ENCODE measurements around the gene MFAP4.

The MFAP4 gene

DNA sequence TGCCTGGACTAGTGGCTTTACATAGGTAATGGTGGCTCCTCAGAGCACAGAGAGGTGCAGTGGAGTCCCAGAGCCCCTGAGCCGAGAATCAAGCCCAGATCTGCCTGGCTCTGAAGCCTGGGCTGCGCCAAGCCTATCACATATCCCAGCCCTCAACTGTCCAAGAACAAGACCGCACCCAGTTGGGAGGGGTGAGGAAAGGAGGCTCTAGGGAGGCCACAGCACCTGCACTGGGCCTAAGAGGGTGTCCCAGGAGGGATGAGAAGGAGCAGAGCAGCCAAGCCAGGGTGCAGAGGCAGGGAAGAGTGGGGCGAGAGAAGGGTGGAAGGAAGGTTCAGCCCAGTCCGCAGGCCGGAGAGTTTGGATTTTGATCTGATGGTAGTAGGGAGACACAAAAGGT lies 23.1 kb upstream of the MFAP4 start:
- DNase-seq (ENCODE audit: low read depth), result no peak

DNA sequence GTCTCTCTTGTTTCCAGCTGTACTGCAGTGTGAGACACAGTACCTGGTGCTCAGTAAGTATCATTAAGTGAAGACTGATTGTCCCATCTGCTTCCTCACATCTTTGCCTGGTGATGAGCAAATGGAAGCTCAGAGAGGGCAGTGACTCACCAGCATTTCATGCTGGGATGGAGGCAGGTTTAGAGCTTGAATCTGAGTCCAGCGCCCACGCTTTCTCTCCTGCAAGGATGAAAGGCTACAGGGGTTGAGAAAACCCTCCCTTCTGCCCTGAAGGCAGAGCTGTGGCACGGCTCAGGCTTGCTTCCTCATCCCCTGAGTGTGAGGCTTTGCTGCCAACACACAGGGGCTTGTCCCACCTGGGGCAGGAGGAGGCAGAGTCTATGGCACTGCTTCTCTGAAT lies 22.5 kb upstream of the MFAP4 start:
- peak; percentile 33 for DNase-seq (ENCODE audit: low read depth)

DNA sequence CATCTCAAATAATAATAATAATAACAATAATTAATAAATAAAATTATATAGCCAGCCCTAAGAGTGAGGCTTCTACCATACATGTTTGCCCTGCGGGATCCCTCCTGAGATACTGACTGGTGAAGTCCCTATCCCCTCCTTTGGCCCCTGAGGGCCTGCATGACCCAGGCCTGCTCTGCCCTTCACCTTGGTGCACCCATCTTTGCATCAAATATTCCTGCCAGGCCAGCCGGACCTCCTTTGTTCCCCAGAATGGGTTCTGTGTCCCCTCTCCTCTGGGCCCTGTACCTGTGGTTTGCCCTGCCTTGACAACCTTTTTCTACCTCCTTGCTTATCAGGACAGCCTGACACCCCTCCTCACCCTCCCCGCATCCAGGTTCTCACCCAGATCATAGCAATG lies 22.1 kb upstream of the MFAP4 start:
- DNase-seq (ENCODE audit: low read depth), result no peak

DNA sequence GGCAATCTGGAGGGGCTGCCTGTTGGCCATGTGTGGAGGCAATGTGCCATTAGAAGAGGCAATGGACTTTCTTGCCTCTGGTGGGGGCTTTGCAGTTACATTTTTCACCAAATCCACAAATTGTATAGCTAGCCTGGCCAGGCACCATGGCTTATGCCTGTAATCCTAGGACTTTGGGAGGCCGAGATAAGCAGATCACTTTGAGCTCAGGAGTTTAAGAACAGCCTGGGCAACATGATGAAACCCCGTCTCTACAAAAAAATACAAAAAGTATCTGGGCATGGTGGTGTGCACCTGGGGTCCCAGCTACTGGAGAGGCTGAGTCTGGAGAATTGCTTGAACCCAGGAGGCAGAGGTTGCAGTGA lies 21.3 kb upstream of the MFAP4 start:
- DNase-seq (ENCODE audit: low read depth), result no peak

DNA sequence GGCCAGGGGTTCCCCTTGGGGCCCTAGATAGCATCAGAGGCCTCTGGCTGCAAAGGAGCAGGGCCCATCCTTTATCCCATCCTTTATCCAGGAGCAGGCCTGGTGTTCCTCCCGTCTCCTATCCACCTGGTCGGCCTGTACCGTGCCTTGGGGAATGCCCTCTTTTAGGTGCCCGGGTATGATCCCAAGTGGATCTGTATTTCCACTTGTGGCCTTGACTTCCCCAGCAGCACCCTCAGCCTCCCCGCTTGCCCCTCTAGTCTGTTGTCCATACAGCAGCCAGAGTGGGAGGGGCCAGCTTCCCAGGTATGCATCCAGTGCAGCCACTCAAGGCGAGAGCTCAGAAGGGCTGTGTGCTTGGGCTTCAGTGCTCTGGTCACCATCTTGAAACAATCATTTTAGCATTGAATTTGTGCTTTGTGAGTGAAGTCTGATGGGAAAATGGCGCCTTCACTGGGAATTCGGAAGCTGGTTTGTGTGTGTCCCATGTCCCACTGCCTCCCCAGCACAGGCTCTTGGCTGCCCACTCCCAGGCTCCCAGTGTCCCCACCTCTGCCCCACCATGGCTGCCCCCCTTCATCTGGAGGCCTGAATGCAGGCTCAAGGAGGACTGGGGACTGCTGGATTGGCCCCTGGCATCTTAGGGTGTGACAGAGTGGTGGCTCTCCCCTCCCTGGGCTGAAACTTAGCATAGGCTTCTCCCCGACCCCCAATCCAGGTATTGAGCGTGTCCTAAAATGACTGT lies 20.8 kb upstream of the MFAP4 start:
- DNase-seq (ENCODE audit: low read depth), result no peak

DNA sequence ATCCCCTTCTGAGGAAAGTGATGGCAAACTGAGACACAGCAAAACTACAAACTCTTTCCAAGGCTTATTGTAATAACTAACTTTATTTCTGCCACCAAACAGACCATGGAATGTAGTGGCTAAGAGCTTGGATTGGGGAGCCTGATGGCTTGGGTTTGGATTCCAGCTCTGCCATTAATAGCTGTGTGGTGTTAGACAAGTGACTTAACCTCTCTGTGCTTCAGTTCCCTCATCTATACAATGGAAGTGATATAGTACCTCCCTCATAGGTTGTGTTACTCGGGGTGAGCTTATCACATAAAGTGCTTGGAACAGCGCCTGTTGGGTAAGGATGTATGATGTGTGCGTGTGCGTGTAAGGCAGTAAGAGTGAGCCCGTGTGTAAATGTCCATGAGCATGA lies 18.1 kb upstream of the MFAP4 start:
- DNase-seq (ENCODE audit: low read depth), result no peak

DNA sequence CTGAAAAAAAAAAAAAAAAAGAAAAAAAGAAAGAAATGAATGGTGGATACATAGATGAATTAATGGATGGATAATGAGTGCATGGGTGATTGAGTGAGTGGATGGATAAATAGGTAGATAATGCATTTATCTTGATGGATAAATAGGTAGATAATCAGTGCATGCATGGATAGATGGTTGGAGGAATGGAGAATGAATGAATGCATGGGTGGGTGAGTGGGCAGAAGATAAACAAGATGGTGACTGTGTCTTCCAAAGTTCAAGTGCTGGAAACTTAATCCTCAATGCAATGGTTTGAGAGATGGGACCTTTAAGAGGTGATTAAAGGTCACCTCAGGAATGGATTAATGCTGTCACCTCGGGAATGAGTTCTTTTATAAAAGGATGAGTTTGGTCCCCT lies 17.3 kb upstream of the MFAP4 start:
- DNase-seq (ENCODE audit: low read depth), result no peak

DNA sequence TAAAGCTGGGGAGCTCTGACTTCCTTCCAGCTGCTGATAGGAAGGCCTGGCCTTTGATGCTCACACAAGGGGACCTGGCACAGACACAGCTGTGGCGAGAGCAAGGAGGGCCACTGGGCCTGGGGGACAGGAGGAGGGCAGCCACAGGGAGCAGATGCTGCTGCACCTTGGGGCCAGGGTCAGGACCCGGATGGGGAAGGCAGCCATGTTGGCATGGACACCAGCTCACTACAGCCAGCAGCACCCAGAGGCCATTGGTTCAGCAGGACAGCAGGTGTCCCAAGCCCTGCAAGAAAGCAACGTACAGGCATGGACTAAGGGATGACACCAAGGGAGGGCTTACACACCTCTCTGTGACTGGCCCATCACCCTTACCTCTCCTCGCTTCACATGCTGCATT lies 16.0 kb upstream of the MFAP4 start:
- DNase-seq (ENCODE audit: low read depth), result no peak

DNA sequence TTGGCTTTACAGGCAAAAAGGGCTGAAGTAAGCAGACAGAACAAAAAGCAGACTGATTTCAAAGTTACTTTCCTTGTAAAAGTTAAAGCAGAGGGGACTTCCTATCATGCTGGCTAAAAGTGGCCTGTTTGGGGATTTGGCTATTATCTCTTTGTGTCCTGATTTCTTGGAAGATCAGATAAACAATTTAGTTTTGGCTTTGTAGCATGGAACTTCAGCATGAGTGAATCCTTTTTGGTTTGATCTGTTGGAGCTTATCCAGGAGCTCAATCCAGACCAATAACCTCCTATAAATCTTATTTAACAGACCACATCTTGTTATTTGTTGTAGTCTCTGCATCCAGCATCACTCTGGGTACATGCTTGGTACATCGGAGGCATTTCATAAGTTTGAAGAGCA lies 15.2 kb upstream of the MFAP4 start:
- no peak for DNase-seq (ENCODE audit: low read depth)

DNA sequence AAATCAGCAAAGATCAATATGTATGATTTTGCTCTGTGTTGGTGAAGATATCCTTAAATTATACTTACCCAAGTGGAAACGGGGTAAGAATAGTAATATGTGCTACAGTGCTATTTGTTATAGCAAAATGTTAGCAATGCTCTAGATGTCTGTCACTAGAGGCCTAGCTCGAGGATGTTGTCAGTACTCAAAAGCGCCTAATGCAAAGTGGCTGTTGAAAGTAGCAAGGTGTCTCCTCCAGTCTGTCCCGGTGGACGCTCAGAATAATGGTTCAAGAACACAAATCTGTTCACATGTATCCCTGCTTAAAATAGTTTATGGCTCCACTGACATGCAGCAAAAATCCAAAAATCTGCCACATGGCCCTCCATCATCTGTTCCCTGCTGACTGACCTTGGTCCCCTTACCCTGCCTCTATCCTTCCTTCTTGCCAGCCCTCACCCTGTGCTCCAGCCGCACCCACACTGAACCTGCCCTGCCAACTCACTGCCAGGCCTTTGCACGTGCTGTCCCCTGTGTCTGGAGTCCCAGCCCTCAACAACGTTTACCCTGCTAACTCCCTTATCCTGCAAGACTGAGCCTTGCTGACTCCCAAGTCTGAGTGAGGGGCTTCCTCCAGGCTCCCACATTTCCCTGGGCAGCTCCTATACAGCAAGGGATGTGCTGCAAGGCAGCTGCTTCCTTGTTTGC lies 14.5 kb upstream of the MFAP4 start:
- DNase-seq (ENCODE audit: low read depth), result no peak

DNA sequence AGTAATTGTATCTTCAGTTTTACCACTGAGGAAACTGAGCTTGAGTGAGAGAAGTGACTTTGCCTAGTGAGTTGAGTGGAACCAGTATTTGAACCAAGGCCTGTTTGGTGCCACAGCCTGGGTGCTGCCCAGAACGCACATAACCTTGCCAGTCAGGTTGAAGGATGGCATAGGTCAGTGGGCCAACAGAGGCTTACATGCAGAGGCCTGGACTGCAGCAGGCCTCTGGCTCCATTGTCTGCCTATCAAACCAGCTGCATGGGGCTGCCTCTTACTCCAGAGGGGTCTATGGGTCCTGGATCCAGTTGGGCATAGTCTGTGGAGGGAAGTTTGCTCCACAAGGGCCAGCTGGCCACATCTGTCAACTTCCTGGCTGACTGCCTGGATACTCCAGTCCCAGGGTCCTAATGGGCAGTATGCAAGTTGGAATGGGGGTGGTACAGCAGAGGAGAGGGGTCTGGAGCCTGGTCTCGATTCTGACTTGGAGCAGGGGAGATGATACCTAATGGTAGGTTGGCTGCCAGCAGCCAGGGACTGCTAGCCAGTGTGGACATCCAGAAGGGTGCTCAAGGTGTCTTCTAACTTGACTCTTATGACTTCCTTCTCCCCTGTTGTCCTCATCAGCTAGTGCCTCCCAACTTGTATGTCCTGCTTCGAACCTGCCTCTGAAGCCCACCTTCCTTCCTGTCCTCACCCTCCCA lies 12.9 kb upstream of the MFAP4 start:
- no peak for DNase-seq (ENCODE audit: low read depth)

DNA sequence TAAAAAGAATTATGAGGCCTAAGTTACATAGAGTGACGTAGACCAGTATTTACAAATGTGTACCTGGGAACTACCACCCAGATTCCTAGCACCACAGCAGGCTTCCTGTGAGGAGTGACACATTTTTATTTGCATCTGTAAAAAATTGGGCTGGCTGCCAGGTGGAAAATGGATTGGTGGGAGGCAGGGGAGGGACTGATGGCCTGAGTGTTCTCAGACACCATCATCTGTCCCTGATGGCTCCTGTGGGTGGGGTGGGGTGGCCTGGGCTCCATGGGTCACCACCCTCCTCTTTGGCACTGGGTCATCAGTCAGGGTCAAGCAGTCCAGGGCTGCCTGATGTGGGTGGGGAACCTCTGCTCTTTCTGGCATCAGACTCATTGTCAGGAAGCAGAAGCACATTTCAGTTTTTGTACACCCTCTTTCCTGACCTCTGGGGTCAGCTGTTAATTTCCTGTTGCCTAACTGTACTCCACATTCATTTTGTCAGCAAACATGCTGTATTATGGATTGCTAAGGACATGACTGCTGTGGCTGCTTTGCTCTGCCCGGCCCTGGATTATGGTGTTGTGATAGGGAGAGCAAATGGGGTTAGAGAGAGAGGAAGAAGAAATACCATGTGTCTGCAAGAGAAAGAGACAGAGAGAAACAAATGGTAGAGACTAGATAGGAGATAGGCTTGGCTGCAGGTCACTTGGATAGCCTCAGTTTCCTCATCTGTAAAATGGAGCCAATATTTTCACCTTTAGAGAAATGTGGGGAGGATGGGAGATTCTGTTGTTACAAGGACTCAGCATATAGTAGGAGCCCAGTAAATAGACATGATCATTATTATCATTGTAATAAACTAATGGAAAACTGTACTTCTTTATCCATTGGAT lies 11.6 kb upstream of the MFAP4 start:
- DNase-seq (ENCODE audit: low read depth), result no peak

DNA sequence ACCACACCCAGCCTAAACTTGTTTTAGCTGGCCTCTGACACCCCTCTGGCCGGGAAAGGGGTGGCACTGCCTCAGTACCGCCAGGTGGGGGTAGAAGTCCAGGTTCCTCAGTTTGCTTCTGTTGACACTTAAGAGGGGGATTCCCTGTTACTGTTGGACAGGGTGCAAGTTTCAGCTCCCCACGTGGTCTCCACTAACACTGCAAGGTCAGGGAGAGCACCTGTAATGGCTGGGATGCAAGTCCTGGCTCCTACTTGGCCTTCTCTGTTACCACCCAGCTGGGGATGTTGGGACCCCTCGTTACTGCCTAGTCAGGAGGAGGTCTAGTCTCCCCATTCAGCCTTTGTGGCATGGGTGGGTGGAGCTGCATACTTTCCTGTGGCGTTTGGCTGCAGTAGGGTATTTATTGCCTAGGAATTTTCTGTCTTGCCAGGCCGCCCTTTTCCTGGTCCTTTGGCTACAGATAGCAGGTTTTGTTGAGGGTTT lies 10.6 kb upstream of the MFAP4 start:
- no peak for DNase-seq (ENCODE audit: low read depth)

DNA sequence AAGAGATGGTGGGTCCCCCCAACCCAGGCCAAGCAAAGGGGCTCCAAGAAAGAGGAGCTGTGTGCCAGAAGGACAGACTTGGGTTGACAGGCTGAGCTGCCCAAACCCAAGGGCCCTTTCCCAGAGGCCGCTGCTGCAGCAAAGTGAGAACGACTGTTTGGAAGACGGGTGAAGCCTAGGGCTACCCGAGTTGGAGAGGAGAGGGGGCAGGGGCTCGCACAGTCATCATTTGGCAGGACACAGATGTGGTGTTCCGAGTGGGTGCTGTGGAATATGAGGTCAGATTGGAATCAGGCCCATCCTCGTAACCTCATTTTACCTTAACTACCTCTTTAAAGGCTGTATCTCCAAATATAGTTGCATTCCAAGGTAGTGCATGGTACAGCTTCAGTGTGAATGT lies 5.3 kb upstream of the MFAP4 start:
- no peak for DNase-seq (ENCODE audit: low read depth)

DNA sequence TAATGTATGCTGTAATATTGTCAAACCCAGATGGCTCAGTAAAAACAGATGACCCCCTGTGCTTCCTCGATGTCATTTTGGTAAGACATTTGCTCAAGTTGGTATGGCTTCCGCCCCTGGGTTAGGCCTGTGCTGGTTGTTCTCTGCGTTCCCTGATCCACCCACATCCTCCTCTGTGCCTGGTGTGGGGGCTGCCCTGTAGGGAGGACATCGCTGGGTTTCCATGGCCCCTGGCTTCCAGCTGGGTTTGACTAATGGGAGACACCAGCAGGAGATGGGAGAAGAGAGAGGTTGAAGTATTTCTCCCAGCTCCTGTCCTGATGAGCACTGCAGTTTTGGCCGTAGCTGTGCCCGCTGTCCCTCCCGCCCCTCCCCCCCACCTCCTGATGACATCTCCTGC lies 4.4 kb upstream of the MFAP4 start:
- no peak for DNase-seq (ENCODE audit: low read depth)

DNA sequence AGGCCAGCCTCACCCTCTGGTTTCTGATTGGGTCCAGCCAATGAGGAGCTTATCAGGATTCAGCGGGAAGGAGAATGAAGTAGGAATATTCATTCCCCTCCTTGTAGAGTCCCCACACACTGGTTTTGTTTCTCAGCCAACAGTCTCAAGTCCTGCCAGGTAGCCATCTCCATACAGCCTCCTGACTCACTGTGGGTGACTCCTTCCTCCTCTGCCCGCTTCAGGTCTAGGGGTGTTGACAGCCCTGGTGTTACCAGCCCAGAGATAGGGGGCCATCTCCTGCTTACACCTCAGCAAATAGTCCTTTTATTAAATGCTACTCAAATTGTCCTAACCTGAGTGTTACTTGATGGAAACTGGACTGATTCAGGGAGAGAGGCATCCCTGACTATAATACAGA lies 4.0 kb upstream of the MFAP4 start:
- DNase-seq (ENCODE audit: low read depth), result no peak

DNA sequence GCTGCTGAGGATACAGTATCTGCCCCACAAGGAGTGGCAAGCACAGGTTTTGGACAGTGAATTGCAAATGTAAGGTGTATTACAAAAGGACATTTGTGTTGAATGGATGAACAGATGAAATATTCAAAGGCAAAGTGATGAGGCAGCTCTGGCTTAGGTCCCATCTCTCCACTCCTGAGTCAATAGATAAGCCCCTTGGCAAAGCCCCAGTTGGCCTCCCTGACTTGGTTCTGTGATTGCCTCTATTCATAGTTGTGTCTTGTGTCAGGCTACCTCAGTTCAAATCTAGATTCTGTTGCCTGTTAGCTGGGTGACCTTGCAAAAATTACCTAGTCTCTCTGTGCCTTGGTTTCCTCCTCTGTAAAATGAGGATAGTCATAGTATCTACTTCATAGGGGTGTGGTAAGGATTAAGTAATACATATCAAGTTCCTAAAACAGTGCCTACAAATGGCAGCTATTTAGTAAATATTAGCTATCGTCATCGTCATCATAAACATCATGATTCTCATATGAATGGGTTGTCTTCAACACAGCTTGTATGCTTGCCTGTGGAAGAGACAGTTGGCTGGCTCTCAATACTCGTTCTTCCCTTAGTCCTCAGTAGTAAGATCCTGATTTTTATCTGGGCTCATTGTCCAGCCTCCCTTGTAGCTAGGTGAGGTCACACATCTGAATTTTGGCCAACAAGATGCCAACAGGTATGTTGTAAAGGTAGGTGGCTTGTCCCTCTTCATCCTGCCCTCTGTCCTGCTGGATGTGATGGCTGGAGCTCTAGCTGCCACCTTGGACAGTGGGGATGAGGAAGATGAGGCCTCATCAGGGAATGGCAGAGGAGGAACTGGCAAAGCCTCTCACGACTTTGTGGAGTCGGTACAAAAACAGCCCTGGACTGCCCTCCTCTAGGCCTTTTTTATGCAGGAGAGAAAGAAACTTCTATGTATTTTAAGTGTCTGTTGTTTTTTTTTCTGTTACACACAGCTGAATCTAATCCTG lies 2.1 kb upstream of the MFAP4 start:
- DNase-seq (ENCODE audit: low read depth), result no peak

DNA sequence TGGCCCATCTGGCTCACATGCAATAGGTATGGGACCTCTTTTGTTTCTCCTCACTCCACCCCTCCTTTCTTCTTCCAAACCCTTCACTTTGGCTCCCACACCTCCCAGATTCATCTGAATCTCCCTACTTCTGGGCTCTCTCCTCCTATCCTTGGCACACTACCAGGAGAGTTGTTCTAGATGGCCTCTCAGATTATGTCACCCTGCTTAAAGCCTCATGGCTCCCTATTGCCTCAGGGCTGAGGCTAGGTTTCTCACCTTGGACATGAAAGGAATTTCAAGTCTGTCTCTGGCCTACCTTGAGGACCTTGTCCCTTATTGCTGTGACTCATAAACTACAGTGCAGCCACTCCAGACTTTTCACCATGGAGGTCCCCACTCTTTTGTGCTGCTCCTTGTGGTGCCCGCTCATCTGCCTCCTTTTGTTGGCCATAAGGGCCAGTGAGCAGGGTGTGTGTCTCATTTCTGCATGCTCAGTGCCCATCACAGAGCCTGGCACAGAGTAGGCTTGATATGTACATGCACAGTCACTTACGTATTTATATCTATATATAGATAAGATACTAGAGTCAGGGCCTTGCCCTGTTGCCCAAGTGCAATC lies 1.0 kb upstream of the MFAP4 start:
- peak; percentile 76 for DNase-seq (ENCODE audit: low read depth)

DNA sequence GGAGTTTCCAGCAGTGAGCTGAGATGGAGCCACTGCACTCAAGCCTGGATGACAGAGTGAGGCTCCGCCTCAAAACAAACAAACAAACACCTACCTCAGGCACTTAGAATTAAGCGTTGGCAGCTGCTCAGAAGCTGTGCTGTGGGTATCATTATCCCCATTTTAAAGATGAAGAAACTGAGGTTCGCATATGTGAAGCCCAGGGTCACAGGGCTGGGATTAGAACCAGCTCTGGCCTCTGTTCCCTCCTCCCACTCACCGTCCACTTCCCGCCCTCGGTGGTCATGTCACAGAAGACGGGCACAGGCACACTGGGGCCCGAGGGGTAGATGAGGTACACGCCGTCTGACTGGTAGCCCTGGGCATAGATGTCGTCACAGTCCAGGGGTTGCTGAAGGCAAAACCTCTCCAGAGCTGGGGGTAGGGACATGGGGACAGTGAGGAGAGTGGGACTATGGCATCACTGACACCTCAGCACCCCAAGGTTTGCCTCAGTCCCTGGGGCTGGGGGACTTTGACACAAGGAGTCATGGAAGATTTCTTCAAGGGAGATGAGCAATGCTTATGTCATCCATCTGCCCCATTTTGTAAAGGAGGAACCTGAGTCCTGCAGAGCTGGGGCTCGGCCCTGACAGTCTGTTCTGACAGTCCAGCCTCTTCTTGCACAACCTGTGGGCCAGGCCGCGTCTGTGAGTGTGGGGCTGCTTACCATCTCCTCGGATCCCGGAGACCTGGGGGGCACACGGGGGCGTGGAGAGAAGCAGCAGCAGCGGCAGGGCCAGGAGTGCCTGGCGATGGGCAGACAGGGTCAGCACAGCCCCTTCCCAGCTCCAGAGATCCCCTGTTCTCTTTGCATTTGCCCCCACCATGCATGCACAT lies 700 bp downstream of the MFAP4 start:
- peak; percentile 70 for DNase-seq (ENCODE audit: low read depth)
